ENCODE results near the gene EBLN1. TPM values are rescaled to one million over a fixed set of nuclear protein-coding genes. Genes with fewer than 3 reads are reported as not detected.

Gene EBLN1
- total RNA-seq: not detected
- long read RNA-seq: 0 reads

DNA sequence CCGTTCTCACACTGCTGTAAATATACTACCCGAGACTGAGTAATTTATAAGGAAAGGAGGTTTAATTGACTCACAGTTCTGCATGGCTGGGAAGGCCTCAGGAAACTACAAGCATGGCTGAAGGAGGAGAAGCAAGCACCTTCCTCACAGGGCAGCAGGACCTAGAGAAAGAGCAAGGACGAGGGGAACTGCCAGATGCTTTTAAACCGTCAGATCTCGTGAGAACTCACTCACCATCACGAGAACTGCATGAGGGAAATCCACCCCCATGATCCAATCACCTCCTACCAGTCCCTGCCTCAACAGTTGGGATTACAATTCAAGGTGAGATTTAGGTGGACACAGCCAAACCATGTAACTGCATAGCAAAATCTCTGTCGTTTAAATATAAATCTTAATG is at the start of gene EBLN1:
Gene EBLN1, minus strand, starts transcription at position 174 of the 400 bp plus-strand sequence. CDS start 8,032 bp downstream, outside the sequence.
- DNase-seq (ENCODE audit: low spot score): no peak
- intact Hi-C loops (cut with DNase I): no loop called here

DNA sequence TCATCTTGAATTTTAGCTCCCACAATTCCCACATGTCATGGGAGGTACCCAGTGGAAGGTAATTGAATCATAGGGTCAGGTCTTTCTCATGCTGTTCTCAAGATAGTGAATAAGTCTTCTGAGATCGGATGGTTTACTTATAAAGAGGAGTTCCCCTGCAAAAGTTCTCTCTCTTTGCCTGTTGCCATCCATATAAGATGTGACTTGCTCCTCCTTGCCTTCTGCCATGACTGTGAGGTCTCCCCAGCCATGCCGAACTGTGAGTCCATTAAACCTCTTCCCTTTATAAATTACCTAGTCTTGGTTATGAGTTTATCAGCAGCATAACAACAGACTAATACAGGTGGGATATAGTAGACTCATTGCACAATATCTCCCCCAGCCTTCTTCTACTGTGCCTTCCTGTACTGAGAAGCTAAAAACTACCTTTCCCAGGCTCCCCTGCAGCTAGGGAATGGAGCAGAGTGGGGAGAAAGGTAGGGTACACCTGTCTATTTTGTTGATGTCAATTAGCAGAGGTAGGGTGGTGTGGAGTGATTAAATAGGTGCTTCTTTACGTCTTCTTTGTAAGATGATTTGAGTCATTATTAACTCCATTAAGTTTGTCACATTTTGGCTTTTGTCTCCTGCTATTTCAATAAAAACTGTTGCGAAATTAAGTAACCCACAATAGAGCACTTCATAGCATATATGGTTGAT is 48.2 kb upstream of the EBLN1 start:
- DNase-seq (ENCODE audit: low spot score): no peak
- intact Hi-C loops (cut with DNase I): no loop called here

DNA sequence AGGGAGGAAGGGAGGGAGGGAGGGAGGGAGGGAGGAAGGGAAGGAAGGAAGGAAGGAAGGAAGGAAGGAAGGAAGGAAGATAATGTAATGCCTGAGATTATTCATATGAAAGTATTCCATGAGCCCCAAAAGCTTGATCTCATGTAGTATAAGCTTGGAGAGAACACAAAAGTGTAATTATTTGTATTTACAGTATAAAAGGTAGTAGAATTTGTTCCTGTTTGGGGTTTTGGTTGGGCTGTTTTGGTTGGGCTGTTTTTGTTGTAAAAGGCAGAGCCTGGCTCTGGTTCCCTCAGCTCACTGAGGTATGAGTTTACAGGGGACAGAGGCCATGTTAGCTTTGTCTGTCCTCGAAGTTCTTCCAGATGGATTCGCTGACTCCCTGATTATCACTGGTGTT is 45.3 kb upstream of the EBLN1 start:
- no peak for DNase-seq (ENCODE audit: low spot score)

DNA sequence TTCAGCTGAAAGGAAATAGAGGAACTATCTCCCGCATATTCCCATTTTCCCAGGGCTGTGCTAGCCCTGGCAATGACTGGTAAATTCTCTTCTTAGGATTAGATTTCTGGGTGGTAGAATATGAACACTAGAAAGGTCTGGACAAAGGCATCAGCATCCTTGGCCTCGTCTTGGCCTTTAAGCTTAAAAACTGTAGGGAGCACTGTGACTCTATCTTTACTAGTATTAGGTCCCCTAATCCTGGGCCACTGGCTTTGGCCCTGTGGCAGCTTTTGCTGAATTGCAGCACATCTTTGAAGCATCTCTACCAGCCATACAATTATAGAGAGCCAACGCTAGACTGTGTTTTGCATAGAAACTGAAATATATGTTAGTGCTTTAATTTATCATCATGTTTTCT is 41.5 kb upstream of the EBLN1 start:
- DNase-seq (ENCODE audit: low spot score): no peak
- intact Hi-C loops (cut with DNase I): no loop called here

More for the DNA sequence above, 45.3 kb upstream of the EBLN1 start:
- intact Hi-C loops (cut with DNase I): no loop called here

DNA sequence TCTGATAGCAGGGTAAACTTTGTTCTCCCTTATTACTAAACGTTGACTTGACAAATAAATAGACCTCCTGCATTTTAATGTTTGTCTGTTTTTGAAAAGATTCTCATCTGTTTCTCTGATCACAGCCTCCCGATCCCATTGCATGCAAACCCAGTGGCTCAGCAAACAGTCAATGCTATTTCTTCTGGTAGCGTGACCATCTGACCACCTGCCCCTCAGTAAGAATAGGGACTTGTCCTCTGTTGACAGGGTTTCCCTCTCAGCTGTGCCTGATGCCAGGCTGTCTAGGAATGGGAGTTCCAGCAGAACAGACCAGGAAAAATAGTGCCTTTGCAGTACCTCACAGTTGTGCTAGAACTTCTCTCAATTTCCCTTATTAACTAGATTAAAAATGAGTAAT is 40.7 kb upstream of the EBLN1 start:
- DNase-seq (ENCODE audit: low spot score): no peak
- intact Hi-C loops (cut with DNase I): no loop called here

DNA sequence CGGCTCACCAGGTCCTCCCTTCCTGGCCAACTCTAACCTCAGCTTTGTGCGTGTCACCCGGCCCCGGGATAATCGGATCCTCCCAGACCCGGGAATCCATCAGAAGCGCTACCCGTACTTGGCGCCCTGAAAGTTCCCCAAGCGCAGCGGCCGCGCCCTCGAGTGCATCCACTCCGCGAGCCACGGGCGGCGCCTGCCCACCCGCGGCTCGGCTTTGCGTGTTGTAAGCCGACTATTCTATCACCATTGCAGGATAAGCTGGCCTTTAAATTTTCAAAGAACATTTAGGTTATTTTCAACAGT is 35.7 kb upstream of the EBLN1 start:
- intact Hi-C loops (cut with DNase I): loop anchor here (2.0 to 5.0 kb wide), 4 partner anchors 67 to 726 kb away; partner anchors contain the start of genes BMI1, DNAJC1 and SKIDA1
- peak; percentile 83 for DNase-seq (ENCODE audit: low spot score)

DNA sequence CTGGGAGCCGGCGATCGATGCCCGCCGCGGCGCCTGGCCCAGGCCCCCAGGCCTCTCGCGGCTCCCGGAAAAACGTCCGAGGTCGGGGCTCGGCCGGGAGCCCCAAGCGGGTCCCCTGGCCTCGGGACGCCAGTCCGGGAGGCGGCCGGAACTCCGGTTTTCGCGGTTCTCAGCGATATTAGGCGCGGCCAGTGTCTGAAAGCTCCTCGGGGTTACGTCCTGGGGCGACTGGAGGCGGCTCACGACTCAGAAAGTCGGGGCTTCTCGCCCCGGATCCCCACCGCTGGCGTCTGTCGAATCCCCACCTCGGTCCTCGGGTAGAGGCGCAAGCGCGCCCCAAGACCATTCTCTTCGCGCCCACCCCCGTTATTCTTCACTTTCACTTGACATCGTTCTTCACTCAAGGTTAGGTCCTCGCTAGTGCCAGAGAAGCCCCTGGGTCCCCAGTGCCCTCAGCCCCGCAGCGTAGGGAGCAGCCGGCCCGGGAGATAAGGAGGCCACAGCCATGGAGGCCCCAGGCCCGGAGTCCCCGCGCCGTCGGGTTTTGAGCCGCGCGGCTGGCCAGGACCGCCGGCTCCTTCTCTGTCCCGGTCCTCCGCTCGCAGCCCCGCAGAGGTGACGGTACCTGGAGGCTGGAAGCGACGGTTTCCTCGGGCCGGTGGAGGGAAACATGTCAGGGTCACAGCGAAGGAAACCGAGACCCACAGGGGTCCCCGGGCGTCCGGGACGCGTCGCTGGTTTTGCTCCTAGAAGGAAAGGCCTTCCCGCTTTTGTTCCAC is 35.2 kb upstream of the EBLN1 start:
- intact Hi-C loops (cut with DNase I): loop anchor here (1.0 to 5.0 kb wide), 5 partner anchors 24 to 726 kb away; partner anchors contain the start of genes BMI1, DNAJC1 and SKIDA1
- no peak for DNase-seq (ENCODE audit: low spot score)

DNA sequence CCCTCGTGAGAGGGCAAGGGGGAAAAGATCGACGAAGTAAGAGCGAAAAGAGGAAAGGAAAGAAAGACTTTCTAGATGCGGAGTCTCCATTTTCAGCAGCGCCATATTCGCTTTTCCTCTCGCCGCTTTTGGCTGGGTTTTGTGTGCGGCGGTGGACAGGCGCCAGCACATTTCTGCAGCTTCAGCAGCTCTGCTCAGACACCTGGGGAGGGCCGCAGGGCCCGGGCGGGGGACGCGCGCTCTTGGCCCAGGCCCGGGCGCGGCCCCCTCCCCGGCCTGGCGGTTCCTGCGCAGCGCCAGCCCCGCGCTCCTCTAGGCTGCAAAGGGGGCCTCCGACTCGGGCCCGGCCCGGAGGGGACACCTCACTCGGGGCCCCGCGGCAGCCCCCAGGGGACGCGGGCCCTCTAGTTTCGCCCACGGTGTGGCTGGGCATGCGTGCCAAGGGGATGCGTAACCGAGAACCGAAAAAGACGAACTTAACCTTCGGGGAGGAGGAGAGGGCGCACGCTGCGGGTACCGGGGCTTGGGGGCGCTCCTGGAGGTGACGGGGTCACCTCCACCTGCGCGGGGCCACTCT is 34.5 kb upstream of the EBLN1 start:
- intact Hi-C loops (cut with DNase I): loop anchor here (1.0 to 5.0 kb wide), 5 partner anchors 23 to 725 kb away; partner anchors contain the start of genes BMI1, DNAJC1 and SKIDA1
- peak; percentile 80 for DNase-seq (ENCODE audit: low spot score)

DNA sequence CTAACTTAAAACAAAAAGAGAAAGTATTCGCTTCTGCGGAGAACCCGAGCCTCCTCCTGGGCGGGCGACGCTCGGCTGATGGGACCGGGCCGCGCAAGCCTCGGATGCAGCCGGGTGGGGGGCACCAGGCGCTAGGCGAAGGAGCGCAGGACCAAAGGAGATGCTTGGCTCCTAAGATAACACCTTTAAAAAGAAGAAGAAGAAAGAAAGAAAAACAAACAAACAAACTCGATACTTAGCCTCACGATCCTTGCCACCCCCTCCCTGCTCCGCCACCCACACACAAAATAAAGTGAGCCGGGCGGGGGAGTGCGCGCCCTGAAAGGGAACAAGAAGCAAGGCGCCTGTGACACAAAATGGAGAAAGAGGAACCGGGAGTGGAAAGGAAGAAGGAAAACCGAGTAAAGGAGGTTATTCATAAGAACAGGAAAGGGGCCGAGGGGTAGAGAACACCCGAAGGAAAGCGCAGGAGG is 34.0 kb upstream of the EBLN1 start:
- intact Hi-C loops (cut with DNase I): loop anchor here (1.0 to 5.0 kb wide), 6 partner anchors 22 to 724 kb away; partner anchors contain the start of genes BMI1, DNAJC1 and SKIDA1
- DNase-seq (ENCODE audit: low spot score): peak; percentile 88

DNA sequence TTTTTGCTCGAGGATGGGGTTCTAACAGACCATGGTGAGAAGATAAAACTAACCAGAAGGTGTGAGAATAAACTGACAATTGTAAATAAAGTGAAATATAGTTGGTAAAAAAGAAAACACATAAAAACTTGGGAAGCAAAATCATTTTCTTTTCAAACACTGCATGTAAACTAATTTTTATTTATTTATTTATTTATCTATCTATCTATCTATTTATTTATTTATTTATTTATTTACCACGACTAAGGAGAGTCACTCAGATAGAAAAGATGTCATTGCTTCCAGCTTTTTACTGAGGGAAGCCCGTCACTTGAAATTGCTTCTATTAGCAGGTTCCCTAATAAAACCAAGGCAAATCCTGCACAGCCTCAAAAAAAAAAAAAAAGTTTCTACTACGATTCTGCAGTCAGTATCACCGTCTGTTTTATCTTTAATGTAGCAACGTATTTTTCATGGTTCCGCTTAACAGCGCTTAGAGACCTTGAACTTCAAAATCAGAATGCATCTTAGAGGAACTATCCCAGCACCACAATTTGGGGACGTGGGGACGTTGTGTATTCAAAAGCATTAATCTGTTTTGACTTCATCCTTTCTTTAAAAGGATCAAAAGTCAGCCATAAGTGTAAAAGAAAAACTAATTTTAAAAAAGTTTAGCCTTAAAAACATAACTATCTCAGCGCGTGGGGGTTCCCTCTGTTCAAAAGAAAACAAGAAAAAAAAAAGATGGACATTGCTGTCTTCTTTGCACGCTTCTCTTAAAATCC is 33.3 kb upstream of the EBLN1 start:
- intact Hi-C loops (cut with DNase I): loop anchor here (2.0 to 5.0 kb wide), 3 partner anchors 91 to 724 kb away; partner anchors contain the start of gene SKIDA1

DNA sequence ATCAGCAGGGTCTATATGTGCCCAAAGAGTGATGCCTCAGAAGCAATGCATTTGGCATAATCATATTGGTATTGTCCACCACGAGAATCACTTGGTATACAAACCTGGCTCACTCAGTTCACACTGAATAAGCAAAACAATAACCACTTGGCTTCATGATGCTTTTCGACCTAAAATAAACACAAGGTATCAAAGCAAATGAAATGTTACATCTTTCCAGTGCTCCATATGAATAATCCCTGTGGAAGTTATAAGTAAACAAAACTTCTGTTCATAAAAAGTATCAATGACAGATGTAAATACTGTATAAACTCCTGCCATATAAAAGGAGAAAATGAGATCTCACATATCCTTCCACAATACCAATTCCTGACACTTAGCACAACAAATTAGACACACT is 29.8 kb upstream of the EBLN1 start:
- intact Hi-C loops (cut with DNase I): no loop called here
- no peak for DNase-seq (ENCODE audit: low spot score)

More for the DNA sequence above, 33.3 kb upstream of the EBLN1 start:
- DNase-seq (ENCODE audit: low spot score): no peak

DNA sequence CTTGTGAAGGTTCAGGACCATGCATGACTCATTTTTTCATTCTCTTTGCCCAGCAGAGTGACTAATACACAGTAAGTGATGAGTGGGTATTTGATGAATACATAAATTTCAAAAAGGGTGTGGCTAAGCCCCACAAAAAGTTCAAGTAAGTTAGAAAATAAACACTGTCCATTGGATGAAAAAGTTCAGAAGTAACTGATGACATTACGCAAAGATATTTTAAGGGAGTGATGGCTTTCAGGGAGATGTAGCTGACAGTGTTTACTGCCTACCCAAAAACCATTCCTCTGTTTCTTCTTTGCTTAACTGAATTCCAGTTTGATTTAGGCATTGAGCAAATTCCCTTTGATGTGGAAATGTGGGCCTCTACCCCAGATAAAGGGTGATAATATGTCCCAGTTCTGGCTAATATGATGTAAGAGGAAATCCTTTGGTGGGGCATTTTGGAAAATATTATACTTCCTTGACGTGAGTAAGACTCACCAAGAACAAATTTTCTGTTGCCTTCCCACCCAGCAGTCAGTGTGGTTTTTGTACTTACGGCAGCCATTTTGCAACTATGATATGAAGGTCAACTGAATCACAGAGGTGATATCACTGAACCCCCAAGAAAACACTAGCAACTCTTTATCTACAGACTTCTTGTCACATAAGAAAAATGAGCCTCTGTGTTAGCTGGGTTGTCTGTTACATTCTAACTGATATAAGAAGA is 29.0 kb upstream of the EBLN1 start:
- no peak for DNase-seq (ENCODE audit: low spot score)
- intact Hi-C loops (cut with DNase I): no loop called here

DNA sequence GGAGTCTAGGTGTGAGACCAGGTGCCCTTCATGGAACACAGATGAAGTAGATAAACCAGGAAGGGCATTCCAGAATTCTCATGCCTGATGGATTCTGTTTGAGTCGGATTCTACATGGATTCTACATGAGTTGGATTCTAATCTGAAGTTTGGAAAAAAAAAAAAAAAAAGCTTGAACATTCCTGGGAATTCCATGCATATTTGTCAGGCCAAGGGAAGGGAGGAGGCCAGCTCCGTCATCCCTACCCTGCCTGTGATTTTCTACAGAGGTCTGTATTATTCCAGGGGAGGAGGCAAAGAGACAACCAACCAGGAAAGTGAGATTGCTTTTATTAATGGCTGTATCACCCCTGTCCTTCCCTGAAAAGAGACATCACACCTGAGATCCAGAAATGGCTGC is 27.8 kb upstream of the EBLN1 start:
- DNase-seq (ENCODE audit: low spot score): no peak
- intact Hi-C loops (cut with DNase I): no loop called here

DNA sequence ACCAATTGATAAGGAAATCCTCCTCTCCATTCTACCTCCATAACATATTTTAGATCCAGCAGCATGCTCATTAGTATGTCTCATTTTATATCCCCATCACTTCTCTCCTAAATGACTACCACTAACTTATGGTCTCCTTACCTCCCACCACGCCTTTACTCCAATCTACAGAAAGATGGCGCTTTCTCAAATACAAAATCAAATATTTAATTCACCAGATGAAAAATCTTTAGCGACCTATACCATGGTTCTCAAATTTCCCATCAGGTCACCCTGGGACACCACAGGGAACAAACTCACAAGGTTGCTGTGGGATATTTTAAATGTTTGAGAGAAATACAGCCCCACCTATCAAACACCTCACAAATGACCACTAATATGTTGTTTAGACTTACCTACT is 27.0 kb upstream of the EBLN1 start:
- DNase-seq (ENCODE audit: low spot score): no peak
- intact Hi-C loops (cut with DNase I): no loop called here

DNA sequence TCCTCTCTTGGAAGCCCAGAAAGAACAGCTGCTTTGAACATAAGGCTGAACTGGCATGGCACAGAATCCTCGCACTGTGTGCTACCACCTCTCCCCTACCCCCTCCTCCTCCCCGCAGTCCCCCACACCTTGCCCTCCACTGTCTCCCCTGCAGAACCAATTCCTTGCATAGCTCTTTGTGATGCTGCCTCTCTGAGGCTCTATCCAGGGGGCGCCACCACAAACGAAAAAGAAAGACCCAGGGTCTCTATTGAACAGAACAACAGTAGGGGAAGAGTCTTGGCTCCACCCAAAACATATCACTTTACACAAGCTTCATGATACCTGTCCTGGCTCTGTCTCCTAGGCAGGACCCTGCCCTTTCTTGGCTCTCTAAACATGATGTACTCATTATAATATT is 26.2 kb upstream of the EBLN1 start:
- intact Hi-C loops (cut with DNase I): no loop called here

DNA sequence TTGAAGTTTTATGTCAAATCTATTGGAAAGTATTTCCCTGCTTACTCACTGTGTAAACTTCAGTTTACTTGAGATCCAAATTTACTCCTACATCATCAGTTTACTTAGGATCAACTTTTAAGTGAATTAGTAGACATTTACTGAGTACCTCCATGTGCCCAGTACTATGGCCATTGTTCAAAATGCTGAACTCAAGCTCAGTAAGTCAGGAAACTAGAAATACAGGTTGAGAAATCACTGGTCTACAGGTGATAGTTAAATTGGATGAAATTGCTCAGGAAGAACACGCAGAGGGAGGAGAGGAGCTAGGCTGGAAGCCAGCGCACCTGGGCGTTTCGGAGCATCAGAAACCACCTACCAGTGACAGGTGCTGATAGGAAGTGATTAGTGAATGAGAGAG is 25.5 kb upstream of the EBLN1 start:
- intact Hi-C loops (cut with DNase I): no loop called here
- DNase-seq (ENCODE audit: low spot score): no peak

More for the DNA sequence above, 26.2 kb upstream of the EBLN1 start:
- DNase-seq (ENCODE audit: low spot score): no peak

DNA sequence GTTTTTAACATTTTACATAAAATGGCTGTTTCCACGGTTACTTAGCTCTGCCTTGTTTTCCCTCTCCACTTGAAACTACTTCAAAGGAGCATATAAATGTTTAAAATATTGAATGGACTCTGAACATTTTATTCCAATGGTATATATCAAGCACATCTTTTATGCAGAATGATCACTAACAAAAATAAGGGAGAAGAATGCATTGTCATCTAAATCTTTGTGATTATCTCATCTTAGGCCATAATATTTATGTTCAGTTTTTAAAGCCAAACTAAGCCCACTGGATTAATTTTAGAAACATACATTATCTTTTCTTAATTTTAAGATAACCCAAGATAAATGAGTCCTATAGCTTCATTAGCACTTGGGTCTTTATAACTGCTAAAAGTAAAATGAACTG is 13.4 kb upstream of the EBLN1 start:
- no peak for DNase-seq (ENCODE audit: low spot score)
- intact Hi-C loops (cut with DNase I): no loop called here

DNA sequence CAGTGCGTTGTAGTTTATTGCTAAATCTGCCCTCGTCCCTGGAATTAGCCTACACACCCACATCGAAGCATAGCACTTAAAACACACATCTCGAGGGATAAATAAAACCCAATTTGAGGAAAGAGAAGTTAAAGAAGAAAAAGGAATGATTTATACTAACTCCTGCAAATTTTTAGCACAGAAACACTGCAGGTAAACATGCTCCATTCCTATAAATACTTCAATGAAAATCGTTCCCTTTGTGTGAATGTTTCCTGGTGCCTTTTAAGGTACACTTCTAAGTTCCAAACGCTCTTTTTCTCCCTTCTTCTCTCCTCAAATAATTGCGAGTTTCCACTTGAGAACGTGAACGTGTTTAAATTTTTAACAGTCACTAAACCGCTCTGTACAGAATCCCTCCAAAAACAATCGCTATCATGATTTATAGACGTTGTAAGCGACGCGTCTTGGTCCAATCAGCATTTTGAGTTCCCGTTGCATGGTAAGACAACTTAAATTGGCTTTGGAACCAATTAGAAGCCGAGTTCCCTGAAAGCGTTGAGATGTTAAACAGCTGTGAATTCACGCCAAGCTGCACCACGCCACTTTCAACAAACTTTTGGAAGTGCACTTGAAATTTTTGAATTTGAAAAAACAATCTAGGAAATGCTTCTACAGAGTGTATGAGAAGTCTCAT is 12.5 kb upstream of the EBLN1 start:
- intact Hi-C loops (cut with DNase I): no loop called here
- no peak for DNase-seq (ENCODE audit: low spot score)

All from cardiac septum (tissue), 1 donor.